Measurements from ENCODE around the gene GDAP2.
A peak's percentile ranks its signal among the peaks of the same experiment; 100 is the strongest.
"Not testable (repeated sequence)": the region's sequence is repeated elsewhere in the genome, so short reads cannot be mapped to it uniquely, and the experiment has no call there.

GDAP2 gene

DNA sequence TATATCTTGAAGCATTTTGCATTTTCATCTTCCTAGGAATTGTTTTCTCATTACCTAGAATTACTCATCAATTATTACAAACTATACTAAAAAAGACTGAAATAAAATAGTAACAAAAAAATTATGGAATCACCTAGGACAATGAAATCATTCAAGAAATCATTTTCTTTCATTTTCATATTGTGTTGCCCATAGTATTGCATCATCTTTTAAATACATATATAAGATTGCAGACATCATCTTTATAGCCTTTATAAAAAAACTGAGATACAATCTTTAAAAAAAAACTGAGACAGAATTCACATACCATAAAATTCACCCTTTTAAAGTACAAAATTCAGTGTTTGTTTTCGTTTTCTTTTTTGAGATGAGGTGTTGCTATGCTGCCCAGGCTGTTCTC is 29.6 kb downstream of the GDAP2 start:
- no peak for DNase-seq (ENCODE audit: low read depth)

DNA sequence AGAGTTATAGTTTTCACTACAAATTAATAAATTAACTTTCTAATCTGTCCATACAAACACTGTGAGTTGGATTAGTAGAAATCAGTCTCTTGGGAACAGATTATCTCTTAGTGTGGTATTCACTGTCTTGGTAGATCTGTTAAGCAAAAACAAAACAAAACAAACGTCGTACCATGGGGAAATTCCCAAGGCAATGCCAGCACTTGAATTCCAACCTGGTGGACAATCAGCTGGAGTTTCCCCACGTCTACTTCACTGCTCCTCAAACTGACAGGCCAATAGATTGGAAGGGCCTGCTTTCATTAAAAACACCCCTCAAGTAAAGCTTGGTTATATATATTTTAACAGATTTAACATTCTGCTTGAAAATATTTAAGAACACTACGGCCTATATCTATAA is 31.9 kb downstream of the GDAP2 start:
- DNase-seq (ENCODE audit: low read depth) = no peak

DNA sequence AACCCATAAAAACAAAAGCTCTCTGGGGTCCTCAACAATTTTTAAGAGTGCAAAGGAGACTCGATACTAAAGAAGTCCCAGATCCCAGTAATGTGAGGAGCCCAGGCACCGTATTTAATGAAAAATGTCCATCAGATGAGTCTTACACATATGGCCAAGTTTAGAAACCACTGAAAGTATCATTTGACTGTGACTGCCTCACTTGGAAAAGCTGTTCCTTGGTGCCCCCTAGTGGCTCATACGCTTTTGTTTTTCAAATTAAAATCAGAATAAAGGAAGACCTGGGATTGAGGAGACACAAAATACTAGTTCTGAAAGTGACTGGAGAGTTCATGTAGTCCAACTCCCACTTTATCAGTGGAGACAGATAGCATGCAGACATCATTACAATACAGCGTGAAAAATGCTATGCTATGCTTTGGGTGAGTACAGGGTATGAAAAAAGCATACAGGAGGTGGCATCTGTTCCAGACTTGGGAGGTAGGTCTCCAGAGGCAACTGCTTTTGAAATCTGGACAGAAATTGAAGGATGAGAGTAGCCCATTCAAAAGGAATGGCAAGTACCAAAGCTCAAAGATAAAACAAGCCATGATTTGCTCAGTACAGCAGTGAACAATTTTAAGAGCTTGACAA is 33.8 kb downstream of the GDAP2 start:
- peak; percentile 43 for DNase-seq (ENCODE audit: low read depth)

DNA sequence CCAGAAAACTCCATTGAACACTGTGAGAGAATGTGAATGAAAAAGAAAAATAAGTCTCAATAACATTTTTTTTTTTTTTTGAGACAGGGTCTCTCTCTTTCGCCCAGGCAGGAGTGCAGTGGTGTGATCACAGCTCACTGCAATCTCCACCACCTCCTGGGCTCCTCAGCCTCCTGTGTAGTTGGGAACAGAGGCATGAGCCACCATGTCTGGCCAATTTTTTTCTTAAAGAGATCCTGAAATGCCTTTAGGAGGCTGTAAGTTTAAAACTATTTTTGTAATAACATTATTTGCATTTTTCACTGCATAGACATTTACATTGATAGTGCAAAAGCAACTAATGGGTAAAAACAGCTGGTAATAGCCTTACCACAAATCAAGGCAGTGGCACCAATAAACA is 35.3 kb downstream of the GDAP2 start:
- DNase-seq (ENCODE audit: low read depth) = no peak

DNA sequence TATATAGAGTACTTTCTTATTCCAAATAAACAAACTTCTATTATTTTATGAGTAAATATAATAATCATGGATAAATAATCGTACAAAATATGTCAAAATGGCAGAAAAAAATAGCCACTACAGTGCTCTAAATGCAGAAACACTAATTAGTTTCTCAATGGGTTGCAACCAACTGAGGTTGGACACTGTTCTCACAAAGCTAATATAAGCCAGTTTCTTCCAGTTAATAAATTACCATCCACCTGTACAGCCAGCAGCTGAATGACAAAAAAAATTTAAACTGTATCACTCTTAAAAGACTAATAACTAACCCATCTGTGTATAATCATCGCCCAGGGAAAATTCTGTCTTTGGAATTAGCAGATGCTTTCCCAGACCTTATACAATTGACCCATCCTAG is 36.9 kb downstream of the GDAP2 start:
- no peak for DNase-seq (ENCODE audit: low read depth)

DNA sequence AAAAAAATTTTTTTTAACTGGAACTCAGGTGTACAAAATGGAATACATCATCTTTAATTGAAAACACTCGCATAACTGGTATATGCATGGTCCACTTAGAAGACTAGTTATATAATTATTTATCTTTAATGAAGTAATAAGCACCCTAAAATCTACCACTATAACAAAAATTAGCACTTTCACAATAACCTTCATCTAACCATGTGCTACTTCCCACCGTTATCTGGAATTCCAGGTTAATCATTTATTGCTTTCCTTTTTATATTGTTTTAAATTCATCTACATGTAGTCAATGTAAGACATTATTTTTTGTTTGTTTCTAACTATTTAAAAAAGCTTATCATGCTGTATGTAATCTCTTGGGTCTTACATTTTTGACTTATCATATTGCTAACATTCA is 39.0 kb downstream of the GDAP2 start:
- no peak for DNase-seq (ENCODE audit: low read depth)

DNA sequence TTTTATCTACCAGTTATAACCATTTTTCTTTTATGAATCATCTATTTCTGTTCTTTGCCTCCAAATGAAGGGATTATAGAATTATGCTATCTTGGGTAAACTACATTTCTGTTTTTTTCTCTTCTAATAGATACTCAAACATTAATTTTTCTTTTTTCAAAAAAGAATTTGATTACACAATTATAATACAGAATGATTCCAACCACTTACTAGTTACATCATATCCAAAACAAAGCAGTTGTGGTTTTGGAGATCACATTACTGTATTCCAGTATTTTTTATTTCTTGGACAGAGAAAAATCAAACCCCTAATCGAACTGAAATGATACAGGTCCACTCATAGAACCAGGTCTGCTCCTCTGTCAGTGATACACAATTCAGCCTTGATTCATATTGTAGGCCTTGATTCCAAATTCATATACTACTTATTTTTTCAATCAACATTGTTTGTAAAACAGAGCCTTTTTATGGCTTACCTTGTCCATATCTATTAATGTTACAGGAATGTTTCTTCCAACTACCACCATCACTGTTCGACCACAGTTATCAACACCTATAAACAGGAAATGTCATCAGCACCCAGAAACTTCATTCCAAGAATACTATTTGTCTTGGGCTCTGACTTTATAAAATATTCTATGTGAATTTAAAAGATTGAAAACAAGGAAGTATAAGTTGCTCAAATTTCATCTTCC is 43.2 kb downstream of the GDAP2 start:
- no peak for DNase-seq (ENCODE audit: low read depth)

DNA sequence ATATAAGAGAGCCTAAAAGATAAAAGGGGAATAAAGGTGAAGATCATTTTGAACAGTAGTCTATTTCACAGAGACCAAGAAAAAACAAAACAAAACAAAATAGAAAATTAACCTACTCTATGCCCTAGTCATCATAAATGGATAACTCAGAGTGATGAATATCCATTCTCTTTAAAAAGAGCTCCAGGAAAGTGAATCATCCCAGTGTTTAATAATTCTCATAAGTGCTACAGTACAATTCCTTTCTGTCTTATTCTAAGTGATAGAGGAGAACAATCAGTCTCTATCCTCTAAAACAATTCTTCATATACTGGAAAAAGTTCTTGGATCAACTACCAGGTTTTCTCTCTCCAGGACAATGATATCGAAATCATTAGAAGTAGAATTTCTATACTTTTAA is 45.8 kb downstream of the GDAP2 start:
- DNase-seq (ENCODE audit: low read depth) = no peak

DNA sequence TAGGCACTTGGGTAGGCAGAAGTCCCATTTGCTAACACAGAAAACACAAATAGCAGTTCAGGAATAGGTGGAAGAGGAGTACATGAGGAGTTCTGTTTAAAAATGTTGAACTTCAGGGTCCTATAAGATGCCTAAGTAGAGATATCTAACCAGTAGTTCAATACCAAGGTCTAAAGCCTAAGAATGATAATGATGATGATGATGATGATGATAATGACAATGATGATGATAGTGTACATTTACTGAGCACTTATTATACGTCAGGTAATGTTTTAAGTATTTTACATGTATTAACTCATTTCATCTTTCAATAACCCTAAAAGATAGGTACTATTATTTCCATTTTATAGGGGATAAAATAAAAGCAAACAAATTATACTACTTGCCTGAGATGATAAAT is 50.1 kb downstream of the GDAP2 start:
- no peak for DNase-seq (ENCODE audit: low read depth)

DNA sequence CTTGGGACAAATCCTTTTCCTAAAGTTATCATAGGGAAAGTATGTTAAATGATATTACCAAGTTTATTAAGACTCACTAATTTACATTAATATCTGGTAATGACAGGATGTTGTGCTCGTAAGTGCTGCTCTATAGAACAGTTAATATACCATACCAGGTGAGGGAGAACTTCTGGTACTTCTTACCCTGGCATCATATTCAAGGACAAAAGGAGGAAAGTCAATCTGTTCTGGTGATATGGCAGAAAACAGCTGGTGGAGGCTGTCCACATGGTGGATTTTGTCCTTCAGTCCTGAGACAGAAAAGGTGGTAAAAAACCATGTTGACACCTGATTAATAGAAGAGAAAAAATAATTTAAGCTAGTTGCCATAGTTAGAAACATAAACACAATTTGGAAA is 51.6 kb downstream of the GDAP2 start:
- no peak for DNase-seq (ENCODE audit: low read depth)

DNA sequence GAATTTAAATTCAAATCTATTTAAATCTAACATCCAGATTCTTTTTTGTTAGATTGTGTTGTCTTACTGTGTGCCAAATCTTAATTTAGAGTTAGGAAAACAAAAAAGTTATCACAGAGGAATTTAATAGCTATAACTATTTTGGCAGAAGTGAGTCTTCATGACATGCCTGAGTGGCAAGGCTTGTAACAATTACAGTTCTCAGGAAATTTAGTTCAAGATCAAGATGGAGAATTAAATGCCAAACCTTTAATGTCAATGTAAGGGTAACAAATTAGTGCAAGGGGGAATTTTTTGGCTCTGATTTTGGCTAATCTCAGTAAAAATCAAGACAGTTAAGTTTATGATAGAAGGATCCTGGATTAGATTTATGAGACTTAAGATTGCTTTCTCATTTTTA is 58.4 kb downstream of the GDAP2 start:
- DNase-seq (ENCODE audit: low read depth) = no peak

DNA sequence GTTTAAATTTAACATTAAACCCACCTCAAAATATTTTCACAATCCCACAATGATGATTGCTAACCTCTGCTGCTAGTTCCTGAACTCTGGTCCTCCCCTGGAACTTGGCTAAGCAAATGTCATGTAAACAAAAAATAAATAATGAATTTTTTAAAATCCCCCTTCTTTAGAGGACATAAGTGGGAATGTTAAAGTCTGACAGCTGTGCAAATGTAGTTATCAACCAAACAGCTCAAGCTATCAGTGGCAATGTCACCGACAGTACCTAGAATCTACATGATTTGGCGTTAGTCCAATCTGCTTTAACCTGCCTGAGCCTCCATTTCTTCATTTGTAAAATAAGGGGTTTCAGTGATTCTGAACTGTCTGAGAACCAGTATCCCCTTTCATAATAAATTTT is 67.7 kb downstream of the GDAP2 start:
- DNase-seq (ENCODE audit: low read depth) = no peak

DNA sequence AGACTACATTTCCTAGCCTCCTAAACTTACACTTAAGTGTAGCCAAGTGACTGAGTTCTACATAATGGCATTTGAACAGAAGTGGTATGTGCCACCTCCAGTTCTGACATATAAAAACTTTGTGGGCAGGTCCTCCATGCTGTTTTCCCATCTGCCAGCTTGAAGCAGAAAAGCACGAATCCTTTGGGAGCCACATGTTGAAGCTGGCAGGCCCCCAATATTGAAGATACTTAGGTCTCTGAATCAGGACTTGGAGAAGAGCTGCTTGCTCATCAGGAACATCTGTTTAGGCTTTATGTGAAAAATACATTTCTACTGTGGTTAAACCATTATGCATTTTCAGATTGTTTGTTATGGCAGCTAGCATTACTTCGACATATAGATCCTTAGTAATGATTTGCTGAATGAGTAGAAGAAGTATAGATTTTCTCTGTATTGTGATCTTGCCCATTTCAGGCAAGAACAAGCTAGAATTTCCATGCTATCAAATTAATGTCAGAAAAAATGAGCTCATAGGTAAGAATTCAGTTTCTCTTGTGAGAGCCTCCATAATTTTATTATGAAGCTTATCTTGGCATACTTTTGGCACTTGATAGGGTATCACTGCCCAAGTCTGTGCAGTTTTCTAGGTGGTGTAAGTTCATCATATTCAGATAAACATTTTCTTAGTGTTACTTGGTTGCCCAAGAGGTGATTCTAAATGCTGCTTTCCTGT is 68.4 kb downstream of the GDAP2 start:
- no peak for DNase-seq (ENCODE audit: low read depth)

DNA sequence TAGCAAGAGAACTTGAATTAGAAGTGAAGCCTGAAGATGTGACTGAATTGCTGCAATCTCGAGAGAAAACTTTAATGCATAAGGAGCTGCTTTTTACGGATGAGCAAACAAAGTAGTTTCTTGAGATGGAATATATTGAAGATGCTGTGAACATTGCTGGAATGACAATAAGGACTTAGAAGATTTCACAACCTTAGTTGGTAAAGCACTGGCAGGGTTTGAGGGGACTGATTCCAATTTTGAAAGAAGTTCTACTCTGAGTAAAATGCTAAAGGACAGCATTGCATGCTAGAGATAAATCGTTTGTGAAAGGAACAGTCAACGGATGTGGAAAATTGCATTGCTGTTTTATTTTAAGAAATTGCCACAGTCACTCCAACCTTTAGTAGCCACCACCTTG is 69.5 kb downstream of the GDAP2 start:
- no peak for DNase-seq (ENCODE audit: low read depth)

DNA sequence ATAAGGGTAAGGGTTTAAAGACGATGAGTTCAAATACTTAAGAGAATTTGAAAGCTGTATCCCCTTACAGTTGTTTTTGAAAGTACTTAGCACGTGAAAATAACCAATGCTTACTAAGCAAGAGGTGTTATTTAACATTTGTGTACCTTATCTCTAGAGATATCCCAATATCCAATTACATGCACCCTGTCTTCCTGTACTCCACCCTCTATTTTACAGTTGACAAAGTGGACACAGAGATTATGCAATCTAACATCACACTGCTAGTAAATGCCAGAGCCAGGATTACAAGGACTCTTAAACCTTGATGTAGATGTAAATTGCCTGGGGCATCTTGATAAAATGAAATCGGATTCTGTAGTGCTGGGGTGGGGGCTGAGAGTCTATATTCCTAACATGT is 72.0 kb downstream of the GDAP2 start:
- DNase-seq (ENCODE audit: low read depth) = no peak

DNA sequence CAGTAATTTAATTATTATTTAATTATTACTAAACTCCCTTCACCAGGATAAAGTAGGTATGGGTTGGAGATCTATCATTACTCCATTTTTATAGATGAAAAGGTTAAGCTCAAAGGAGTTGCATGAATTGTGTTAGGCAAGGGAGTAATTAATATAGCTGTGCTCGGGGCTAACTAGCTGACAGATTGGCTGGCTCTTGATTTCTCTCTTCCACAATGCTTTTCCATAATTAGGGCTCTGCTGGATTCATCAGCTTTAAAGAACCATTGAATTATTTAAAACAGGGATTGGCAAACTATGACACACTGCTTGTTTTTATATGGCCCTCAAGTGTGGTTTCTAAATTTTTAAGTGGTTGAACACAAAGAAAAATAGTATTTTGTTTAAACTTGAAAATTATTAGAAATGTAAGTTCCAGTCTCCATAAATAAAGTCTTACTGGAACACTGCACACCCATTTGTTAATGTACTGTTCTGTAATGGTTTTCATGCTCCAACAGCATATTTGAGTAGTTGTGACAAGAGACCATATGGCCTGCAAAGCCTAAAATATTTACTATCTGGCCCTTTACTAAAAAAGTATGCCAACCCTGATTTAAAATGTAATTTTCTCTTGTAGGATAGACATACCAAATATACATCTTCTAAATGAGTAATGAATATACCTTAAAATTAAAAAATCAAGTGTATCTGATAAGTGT is 76.4 kb downstream of the GDAP2 start:
- no peak for DNase-seq (ENCODE audit: low read depth)

DNA sequence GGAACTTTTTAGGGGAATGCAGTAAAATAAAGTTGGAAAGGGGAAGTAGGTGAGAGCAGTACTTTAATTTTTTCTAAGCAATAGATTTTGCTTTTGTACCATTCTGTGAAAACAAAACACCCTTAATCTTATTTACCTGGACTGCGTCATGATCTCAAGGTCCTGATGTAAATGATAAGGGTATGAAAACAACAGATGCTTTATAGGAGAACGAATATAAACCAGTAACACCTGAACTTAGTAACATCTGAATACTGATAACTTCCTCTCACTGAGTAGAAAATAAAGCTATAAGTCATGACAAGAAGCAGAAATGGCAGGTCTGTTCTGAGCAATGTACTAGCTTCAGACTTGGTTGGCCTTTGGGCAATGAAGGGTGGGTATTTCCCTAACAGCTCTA is 77.7 kb downstream of the GDAP2 start:
- DNase-seq (ENCODE audit: low read depth) = no peak

DNA sequence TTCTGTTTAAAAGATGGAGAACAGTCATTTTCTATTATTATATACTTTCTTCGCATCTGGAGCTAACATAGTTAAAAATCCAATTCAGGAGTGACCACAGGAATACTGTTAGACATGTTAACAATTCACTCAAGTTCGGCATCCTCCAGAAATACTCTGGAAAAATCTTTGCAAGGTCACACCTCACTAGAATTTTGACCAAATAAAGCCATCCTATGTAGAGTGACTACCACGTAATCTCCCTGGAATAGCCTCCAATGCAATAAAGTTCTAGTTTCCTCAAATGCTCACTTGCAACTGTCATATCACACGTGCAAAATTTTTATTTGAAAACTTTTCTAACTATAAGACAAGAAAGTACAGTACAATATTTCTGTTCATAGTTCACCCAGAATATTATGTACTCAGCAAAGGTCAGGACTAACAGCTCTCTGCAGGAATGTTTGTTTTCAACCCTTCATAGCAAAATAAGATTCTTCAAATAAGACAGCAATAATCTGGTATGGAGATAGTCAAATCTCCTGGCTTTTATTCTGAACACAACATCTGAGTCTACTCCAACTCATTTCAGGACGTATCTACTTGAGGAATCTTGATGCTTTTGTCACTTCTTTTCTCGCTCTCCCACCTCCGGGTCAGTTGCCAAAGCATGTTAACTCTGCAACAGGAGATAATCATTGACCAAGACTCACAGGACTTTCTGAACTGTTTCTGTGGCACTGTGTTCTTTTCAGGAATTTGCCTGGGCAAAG is 82.6 kb downstream of the GDAP2 start:
- no peak for DNase-seq (ENCODE audit: low read depth)

DNA sequence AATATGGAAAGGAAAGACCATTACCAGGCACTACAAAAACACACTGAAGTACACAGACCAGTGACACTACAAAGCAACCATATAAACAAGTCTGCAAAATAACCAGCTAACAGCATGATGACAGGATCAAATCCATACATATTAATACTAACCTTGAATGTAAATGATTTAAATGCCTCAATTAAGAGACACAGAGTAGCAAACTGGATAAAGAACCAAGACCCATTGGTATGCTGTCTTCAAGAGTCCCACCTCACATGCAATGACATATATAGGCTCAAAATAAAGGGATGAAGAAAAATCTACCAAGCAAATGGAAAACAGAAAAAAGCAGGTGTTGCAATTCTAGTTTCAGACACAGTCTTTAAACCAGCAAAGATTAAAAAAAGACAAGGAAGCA is 84.9 kb downstream of the GDAP2 start:
- not testable (repeated sequence) for DNase-seq (ENCODE audit: low read depth)

DNA sequence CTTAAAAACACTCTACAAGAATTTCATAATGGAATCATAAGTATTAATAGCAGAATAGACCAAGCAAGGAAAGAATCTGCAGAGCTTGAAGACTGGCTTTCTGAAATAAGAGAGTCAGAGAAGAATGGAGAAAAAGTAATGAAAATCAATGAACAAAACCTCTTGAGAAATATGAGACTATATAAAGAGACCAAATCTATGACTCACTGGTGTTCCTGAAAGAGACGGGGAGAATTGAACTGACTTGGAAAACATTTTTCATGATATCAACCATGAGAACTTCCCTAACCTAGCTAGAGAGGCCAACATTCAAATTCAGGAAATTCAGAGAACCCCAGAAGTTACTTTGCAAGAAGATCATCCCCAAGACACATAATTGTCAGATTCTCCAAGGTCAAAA is 85.6 kb downstream of the GDAP2 start:
- DNase-seq (ENCODE audit: low read depth) = no peak

DNA sequence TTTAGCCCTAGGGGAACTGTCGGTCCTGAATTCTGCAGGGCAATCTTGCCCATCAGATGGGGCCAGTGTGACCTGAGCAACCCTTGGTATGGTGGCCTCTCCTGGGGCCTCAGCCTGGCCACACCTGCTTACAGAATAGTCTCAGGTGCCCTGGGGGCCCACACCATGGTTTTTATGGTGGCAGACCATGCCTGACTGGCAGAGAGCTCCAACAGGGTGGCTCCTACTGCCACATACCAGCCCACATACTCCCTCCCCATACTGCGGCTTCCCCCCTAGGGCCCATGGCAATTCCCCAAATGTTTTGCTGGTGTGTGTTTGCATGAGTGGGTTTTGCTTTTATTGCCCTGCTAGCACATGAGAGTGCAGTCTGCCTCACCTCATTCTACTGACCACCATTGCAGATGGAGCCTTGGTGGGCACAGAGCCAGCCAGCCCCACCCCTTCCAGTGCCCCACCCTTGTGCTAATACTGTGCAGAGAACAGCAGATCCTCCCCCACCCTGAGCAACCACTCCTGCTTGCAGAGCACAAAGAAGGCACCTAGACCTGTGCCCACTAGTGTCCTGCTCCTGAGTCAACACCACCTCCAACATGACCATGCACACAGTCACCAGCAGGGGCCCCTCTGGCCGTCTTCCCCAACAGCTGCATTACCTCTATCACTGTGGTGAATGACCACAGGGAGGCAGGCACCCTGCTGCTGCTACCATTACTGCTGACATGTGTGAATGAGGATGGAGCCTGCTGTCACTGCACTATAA is 86.8 kb downstream of the GDAP2 start:
- DNase-seq (ENCODE audit: low read depth) = no peak
